ENCODE results near the gene MTOR. TPM values are rescaled to one million over a fixed set of nuclear protein-coding genes. Genes with fewer than 3 reads are reported as not detected.

The MTOR gene
- polyA plus RNA-seq, 1 of the 3 experiments (the other 2 are of a cell fraction) = 20.9 TPM

- TF ChIP-seq USF1 (IDR thresholded peaks at IDR 0.05; ENCODE audit: borderline replicate concordance, low read depth) (no peak), RAD21 (IDR thresholded peaks at IDR 0.05; ENCODE audit: low read length) (no peak)
These were observed 147.4 kb downstream of the MTOR start (continued) for GRCh38 chr1:11114966-11115365.

GRCh38 chr1:11109047-11109760 lies 153.1 kb downstream of the MTOR start:
- no peak overlapping the region for H3K9ac ChIP-seq
- 93% methylated on average over 7 of the region's 7 CpGs for WGBS (ENCODE audit: low lambda C conversion rate)
- ChIA-PET CTCF (interaction anchor here (0.6 to 2.5 kb wide), 3 partner anchors 23 to 71 kb away, joined by 3 to 7 read pairs (median 3); no protein-coding TSS in a partner anchor), POLR2A (no interaction called here)
- no peaks in the 10 kb centered on the region for H3F3A ChIP-seq (replicated peaks; ENCODE audit: insufficient read depth)
- H3K27me3 ChIP-seq (ENCODE audit: insufficient read depth) = no peaks in the 10 kb centered on the region
- H3K4me3 ChIP-seq (ENCODE audit: low read depth in 2 of 2, low read length in 1 of 2) = no peak overlapping the region
- H3K9me3 ChIP-seq = no peaks in the 10 kb centered on the region
- H3K4me2 ChIP-seq = no peak overlapping the region
- DNase-seq = no peak
- no peaks in the 10 kb centered on the region for H4K20me1 ChIP-seq (ENCODE audit: insufficient read depth)
- no peaks in the 10 kb centered on the region for H3K79me2 ChIP-seq (ENCODE audit: insufficient read depth)
- TF ChIP-seq TAF1 (IDR thresholded peaks at IDR 0.05; ENCODE audit: borderline replicate concordance, low read depth, low read length) = no peak
- TF ChIP-seq USF1 (IDR thresholded peaks at IDR 0.05; ENCODE audit: borderline replicate concordance, low read depth) = no peak
- TF ChIP-seq SIN3A (IDR thresholded peaks at IDR 0.05; ENCODE audit: borderline replicate concordance, low read depth, low read length) = no peak
- TF ChIP-seq RCOR1 (IDR thresholded peaks at IDR 0.05; ENCODE audit: low read length) = no peak
- TF ChIP-seq NFIC (IDR thresholded peaks at IDR 0.05; ENCODE audit: borderline replicate concordance) = no peak
- no peak for TF ChIP-seq RAD21 (IDR thresholded peaks at IDR 0.05; ENCODE audit: low read length)
- TF ChIP-seq, protein P1, sequence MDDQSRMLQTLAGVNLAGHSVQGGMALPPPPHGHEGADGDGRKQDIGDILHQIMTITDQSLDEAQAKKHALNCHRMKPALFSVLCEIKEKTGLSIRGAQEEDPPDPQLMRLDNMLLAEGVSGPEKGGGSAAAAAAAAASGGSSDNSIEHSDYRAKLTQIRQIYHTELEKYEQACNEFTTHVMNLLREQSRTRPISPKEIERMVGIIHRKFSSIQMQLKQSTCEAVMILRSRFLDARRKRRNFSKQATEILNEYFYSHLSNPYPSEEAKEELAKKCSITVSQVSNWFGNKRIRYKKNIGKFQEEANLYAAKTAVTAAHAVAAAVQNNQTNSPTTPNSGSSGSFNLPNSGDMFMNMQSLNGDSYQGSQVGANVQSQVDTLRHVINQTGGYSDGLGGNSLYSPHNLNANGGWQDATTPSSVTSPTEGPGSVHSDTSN (IDR thresholded peaks at IDR 0.05) = no peak
- H3K9me2 ChIP-seq = no peaks in the 10 kb centered on the region
- H3K36me3 ChIP-seq (replicated peaks in 1 of 2; ENCODE audit: control insufficient read depth in 1 of 2, insufficient read depth in 2 of 2, low read length in 1 of 2) = peaks cover 46 to 53% of the 10 kb centered on the region in 2 experiments
- no peak overlapping the region for H2AFZ ChIP-seq (ENCODE audit: low read depth)
- no peaks in the 10 kb centered on the region for H3K4me1 ChIP-seq (ENCODE audit: control insufficient read depth in 1 of 2, insufficient read depth in 2 of 2, low read depth in 1 of 2, low read length in 1 of 2)
- no peak overlapping the region for H3K27ac ChIP-seq (ENCODE audit: low read depth in 2 of 2, low read length in 1 of 2)

- no peak overlapping the region for H3K27ac ChIP-seq (ENCODE audit: low read depth in 2 of 2, low read length in 1 of 2)
- H3K36me3 ChIP-seq (replicated peaks in 1 of 2; ENCODE audit: control insufficient read depth in 1 of 2, insufficient read depth in 2 of 2, low read length in 1 of 2) = peaks cover 36 to 44% of the 10 kb centered on the region in 2 experiments
- H3K9me3 ChIP-seq = no peaks in the 10 kb centered on the region
- H3K4me3 ChIP-seq (ENCODE audit: low read depth in 2 of 2, low read length in 1 of 2) = no peak overlapping the region
- H3K4me1 ChIP-seq (ENCODE audit: control insufficient read depth in 1 of 2, insufficient read depth in 2 of 2, low read depth in 1 of 2, low read length in 1 of 2) = no peaks in the 10 kb centered on the region
- TF ChIP-seq EP300 (IDR thresholded peaks at IDR 0.05; ENCODE audit: borderline replicate concordance in 1 of 2, low read depth in 1 of 2, low read length in 1 of 2) (no peak), NFIC (IDR thresholded peaks at IDR 0.05; ENCODE audit: borderline replicate concordance) (no peak), FOSL2 (IDR thresholded peaks at IDR 0.05; ENCODE audit: borderline replicate concordance, low read depth) (no peak), IRF3 (IDR thresholded peaks at IDR 0.05; ENCODE audit: low read depth, low read length) (no peak), RFX5 (IDR thresholded peaks at IDR 0.05; ENCODE audit: low read length) (no peak), GABPA (IDR thresholded peaks at IDR 0.05; ENCODE audit: low read depth) (no peak), NRF1 (IDR thresholded peaks at IDR 0.05; ENCODE audit: low read depth, low read length) (no peak), MAX (IDR thresholded peaks at IDR 0.05; ENCODE audit: low read depth) (no peak)
- TF ChIP-seq, protein P2, sequence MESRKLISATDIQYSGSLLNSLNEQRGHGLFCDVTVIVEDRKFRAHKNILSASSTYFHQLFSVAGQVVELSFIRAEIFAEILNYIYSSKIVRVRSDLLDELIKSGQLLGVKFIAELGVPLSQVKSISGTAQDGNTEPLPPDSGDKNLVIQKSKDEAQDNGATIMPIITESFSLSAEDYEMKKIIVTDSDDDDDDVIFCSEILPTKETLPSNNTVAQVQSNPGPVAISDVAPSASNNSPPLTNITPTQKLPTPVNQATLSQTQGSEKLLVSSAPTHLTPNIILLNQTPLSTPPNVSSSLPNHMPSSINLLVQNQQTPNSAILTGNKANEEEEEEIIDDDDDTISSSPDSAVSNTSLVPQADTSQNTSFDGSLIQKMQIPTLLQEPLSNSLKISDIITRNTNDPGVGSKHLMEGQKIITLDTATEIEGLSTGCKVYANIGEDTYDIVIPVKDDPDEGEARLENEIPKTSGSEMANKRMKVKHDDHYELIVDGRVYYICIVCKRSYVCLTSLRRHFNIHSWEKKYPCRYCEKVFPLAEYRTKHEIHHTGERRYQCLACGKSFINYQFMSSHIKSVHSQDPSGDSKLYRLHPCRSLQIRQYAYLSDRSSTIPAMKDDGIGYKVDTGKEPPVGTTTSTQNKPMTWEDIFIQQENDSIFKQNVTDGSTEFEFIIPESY (IDR thresholded peaks at IDR 0.05; ENCODE audit: borderline replicate concordance, low read depth) = no peak
- TF ChIP-seq, protein P3, sequence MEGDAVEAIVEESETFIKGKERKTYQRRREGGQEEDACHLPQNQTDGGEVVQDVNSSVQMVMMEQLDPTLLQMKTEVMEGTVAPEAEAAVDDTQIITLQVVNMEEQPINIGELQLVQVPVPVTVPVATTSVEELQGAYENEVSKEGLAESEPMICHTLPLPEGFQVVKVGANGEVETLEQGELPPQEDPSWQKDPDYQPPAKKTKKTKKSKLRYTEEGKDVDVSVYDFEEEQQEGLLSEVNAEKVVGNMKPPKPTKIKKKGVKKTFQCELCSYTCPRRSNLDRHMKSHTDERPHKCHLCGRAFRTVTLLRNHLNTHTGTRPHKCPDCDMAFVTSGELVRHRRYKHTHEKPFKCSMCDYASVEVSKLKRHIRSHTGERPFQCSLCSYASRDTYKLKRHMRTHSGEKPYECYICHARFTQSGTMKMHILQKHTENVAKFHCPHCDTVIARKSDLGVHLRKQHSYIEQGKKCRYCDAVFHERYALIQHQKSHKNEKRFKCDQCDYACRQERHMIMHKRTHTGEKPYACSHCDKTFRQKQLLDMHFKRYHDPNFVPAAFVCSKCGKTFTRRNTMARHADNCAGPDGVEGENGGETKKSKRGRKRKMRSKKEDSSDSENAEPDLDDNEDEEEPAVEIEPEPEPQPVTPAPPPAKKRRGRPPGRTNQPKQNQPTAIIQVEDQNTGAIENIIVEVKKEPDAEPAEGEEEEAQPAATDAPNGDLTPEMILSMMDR (IDR thresholded peaks at IDR 0.05) = no peak
- no peaks in the 10 kb centered on the region for H3K79me2 ChIP-seq (ENCODE audit: insufficient read depth)
- 98% methylated on average over 5 of the region's 5 CpGs for WGBS (ENCODE audit: low lambda C conversion rate)
- no peak for DNase-seq
- H3K9ac ChIP-seq = no peak overlapping the region
- CTCF ChIA-PET = interaction anchor here (0.9 to 2.5 kb wide), 4 partner anchors 9 to 35 kb away, joined by 3 to 7 read pairs (median 4); no protein-coding TSS in a partner anchor
- no peaks in the 10 kb centered on the region for H3F3A ChIP-seq (replicated peaks; ENCODE audit: insufficient read depth)
- no peak overlapping the region for H3K4me2 ChIP-seq
- H4K20me1 ChIP-seq (ENCODE audit: insufficient read depth) = no peaks in the 10 kb centered on the region
- H3K27me3 ChIP-seq (ENCODE audit: insufficient read depth) = no peaks in the 10 kb centered on the region
- no peak overlapping the region for H2AFZ ChIP-seq (ENCODE audit: low read depth)
- no peaks in the 10 kb centered on the region for H3K9me2 ChIP-seq
- POLR2A ChIA-PET = no interaction called here
These were observed 154.8 kb downstream of the MTOR start for GRCh38 chr1:11107599-11107998.
